ENCODE data around the gene COMP.
"Not testable (repeated sequence)": the region's sequence is repeated elsewhere in the genome, so short reads cannot be mapped to it uniquely, and the experiment has no call there.

COMP gene

DNA sequence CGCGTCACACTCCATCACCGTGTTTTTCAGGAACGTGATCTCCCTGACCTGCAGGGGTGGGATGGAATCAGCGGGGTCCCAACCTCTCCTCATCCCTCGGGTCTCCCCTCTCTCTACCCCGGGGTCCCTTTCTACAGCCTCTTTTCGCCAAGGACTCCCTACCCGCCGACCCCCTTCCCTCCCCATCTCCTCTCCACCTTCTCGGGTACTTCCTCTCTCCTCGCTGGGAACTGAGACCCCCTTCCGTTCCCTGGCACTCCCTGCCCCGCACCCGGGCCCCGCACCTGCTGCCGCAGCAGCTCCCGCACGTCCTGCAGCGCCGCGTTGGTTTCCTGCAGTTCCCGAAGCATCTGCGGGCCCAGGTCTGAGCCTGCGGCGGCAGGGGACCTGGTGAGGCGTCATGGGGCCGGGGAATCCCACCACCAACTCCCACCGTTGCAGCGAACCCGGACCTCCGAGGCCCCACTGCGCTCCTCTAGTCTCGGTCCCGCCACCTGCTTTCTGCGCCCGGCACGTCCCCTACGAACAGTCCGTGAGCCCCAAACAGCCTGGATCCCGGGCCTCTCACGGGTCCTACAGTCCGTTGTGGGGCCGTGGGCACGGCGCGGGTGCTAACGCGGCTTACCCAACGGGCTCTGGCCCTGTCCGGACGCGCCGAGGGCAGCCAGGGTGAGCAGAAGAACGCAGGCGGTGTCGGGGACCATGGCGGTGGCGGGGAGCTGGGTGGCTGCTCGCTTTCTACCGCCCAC, at the start of gene COMP:
Gene COMP (minus strand): TSS at position 740 of the 749 bp plus-strand sequence. CDS start 36 bp downstream, at position 704.
- TF ChIP-seq POLR2A (IDR thresholded peaks at IDR 0.05; ENCODE audit: low read depth, low read length), result no peak
- FAIRE-seq (no peak), DNase-seq (ENCODE audit: insufficient read length, low spot score) (no peak)

GRCh38 chr19:18840288-18841267, 49.5 kb upstream of the COMP start:
- FAIRE-seq (no peak), DNase-seq (ENCODE audit: insufficient read length, low spot score) (no peak)
- TF ChIP-seq POLR2A (IDR thresholded peaks at IDR 0.05; ENCODE audit: low read depth, low read length), result no peak

DNA sequence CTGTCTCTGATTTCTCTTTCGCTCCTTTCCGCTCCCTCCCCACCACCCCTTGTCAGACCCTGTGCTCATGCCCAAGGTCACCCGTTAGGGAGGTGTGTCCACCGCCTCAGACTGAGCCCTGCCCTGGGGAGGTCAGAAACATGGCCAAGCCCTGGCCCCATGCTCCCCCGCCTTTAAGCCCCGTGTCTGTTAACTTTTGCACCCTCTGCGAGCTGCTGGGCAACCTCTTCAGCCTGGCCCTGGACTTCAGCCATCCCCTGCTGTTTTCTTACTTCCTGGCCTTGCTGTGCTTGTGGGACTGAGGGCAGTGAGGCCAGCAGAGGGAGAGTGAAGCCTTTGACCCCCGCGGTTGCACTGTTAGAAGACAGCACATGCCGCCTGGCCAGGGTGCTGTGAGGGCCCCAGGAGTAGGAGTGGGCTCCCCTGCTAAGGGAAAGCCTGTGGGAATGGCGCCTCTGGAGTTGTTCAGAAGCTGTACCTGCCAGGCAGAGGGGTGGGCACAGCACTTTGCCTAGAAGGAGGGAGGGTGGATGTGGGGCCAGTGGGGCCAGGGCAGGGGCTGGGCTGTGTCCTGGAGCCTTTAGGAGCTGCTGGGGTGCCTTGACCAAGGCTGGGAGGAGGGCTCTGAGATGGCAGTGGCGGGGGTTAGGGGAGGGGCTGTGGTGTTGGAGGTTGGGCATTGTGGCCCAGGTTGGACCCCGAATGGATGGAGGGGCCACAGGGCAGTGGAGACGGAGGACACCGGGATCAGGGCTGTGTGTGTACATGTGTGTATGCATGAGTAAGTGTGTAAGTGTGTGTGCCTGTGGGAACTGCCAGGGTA, 48.6 kb upstream of the COMP start:
- TF ChIP-seq POLR2A (IDR thresholded peaks at IDR 0.05; ENCODE audit: low read depth, low read length), result no peak
- DNase-seq (ENCODE audit: insufficient read length, low spot score), result peak; percentile 96
- no peak for FAIRE-seq

- FAIRE-seq (no peak), DNase-seq (ENCODE audit: insufficient read length, low spot score) (no peak)
- TF ChIP-seq POLR2A (IDR thresholded peaks at IDR 0.05; ENCODE audit: low read depth, low read length), result no peak
Observed at GRCh38 chr19:18834644-18834984, 43.5 kb upstream of the COMP start.

GRCh38 chr19:18833849-18834643, 42.9 kb upstream of the COMP start:
- no peak for FAIRE-seq
- no peak for TF ChIP-seq POLR2A (IDR thresholded peaks at IDR 0.05; ENCODE audit: low read depth, low read length)
- DNase-seq (ENCODE audit: insufficient read length, low spot score), result no peak

- DNase-seq (ENCODE audit: insufficient read length, low spot score) (no peak), FAIRE-seq (no peak)
- TF ChIP-seq POLR2A (IDR thresholded peaks at IDR 0.05; ENCODE audit: low read depth, low read length), result no peak
Observed at GRCh38 chr19:18833141-18833476, 42.0 kb upstream of the COMP start.

DNA sequence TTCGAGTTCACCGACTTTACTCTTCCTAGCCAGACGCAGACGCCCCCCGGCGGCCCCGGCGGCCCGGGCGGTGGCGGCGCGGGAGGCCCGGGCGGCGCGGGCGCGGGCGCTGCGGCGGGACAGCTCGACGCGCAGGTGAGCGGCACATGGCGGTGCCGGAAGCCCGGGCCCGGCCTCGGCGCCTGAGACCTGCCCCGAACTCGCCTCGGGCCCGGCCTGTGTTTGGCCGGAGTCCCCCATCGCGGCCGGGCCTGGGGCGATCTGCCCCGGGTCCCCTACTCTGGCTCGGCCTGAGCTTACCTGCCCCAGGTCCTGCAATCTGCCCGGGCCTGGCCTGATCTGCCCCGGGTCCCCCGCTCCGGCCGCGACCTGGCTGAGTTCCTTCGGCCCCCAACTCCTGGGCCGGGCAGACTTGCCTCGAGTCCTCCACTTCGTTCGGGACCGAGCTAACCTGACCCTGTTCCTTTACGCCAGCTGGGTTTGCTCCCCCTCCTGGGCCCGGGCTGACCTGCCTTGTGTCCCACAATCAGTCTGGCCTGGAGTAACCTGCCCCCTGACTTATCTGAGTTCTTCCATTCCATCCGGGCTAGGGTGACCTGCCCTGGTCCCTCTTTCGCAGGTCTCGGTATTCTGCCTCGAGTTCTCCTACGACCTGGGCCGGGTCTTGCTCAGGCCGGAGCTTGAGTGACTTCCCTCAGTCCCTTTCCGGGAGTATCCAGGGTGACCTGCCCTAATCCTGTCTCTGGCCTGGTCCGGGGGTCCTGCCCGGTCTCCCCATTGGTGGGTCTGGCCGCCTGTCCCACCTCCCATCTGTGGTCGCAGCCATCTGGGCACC, 41.4 kb upstream of the COMP start:
- FAIRE-seq (no peak), DNase-seq (ENCODE audit: insufficient read length, low spot score) (no peak)
- no peak for TF ChIP-seq POLR2A (IDR thresholded peaks at IDR 0.05; ENCODE audit: low read depth, low read length)

- TF ChIP-seq POLR2A (IDR thresholded peaks at IDR 0.05; ENCODE audit: low read depth, low read length), result peak; percentile 93
- FAIRE-seq (no peak), DNase-seq (ENCODE audit: insufficient read length, low spot score) (peak; percentile 95)
Observed at GRCh38 chr19:18831524-18832305, 40.6 kb upstream of the COMP start, which contains the start of gene UPF1. Gene UPF1, plus strand, starts transcription at chr19:18831959. Its CDS starts 251 bp downstream, at chr19:18832210.

GRCh38 chr19:18830488-18830887, 39.4 kb upstream of the COMP start:
- no peak for TF ChIP-seq POLR2A (IDR thresholded peaks at IDR 0.05; ENCODE audit: low read depth, low read length)
- FAIRE-seq, result no peak
- no peak for DNase-seq (ENCODE audit: insufficient read length, low spot score)

DNA sequence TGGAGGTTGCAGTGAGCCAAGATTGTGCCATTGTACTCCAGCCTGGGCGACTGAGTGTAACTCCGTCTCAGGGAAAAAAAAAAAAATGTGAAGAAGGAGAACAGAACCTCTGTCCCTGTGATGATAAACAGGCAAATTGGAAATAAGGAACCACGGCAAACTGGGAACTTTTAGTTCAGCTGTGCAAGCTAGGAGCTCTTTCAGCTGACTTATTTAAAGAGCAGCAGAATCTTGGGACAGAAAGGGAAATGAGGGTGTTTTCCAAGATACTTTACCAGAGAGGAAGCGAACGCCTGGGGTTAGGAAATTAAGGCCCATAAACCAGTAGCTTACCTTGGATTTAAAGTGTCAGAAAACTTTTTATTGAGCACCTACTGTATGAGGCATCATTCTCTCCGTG, 37.7 kb upstream of the COMP start:
- TF ChIP-seq POLR2A (IDR thresholded peaks at IDR 0.05; ENCODE audit: low read depth, low read length), result no peak
- no peak for FAIRE-seq

GRCh38 chr19:18817574-18817973, 26.5 kb upstream of the COMP start:
- no peak for DNase-seq (ENCODE audit: insufficient read length, low spot score)
- TF ChIP-seq POLR2A (IDR thresholded peaks at IDR 0.05; ENCODE audit: low read depth, low read length), result no peak

More for the DNA sequence above, 37.7 kb upstream of the COMP start:
- DNase-seq (ENCODE audit: insufficient read length, low spot score), result no peak

GRCh38 chr19:18816645-18817044, 25.5 kb upstream of the COMP start:
- FAIRE-seq; DNase-seq (ENCODE audit: insufficient read length, low spot score): not testable (repeated sequence)

More at GRCh38 chr19:18817574-18817973, 26.5 kb upstream of the COMP start:
- no peak for FAIRE-seq

Data from H54 (cell line).